Measurements from ENCODE around the gene RIMBP2.

DNA sequence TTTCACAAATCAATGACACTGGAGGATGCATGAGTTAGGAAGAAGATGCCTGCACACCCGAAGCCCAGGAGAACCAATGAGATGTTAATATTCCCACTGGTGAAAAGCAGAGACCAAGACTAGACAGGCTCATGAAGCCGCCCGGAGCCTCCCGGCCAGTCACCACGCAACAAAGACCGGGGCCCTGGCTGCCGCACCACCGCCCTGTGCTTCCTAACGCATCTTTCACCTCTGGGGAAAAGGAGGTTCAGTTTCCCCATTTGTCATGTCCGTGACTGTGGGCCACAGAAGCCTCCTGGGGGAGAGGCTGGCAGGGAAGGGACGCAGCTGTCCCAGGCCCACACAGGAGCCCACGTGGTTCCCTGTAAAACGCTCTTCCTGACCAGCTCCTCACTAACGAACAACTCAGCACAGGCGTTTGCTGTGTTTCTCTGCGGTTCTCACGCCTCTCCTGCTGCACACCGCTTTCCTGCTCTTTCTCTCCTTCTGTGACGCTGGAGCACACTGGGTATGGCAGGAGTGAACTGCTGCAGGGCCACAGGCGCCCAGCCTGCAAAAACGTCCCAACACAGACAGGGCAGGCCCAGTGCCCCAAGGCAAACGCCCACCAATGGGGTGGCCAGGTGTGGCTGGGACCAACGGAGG, 10.8 kb downstream of the RIMBP2 start:
- TF ChIP-seq POLR2A (IDR thresholded peaks at IDR 0.05) (no peak), EP300 (IDR thresholded peaks at IDR 0.05) (no peak)
- TF ChIP-seq, protein P1, sequence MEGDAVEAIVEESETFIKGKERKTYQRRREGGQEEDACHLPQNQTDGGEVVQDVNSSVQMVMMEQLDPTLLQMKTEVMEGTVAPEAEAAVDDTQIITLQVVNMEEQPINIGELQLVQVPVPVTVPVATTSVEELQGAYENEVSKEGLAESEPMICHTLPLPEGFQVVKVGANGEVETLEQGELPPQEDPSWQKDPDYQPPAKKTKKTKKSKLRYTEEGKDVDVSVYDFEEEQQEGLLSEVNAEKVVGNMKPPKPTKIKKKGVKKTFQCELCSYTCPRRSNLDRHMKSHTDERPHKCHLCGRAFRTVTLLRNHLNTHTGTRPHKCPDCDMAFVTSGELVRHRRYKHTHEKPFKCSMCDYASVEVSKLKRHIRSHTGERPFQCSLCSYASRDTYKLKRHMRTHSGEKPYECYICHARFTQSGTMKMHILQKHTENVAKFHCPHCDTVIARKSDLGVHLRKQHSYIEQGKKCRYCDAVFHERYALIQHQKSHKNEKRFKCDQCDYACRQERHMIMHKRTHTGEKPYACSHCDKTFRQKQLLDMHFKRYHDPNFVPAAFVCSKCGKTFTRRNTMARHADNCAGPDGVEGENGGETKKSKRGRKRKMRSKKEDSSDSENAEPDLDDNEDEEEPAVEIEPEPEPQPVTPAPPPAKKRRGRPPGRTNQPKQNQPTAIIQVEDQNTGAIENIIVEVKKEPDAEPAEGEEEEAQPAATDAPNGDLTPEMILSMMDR (IDR thresholded peaks at IDR 0.05) = no peak

All from tibial nerve (tissue), 4 donors.